ENCODE measurements around the gene STARD4.

The STARD4 gene

GRCh38 chr5:111520908-111521307 lies 8.6 kb upstream of the STARD4 start:
- ATAC-seq: no peak

DNA sequence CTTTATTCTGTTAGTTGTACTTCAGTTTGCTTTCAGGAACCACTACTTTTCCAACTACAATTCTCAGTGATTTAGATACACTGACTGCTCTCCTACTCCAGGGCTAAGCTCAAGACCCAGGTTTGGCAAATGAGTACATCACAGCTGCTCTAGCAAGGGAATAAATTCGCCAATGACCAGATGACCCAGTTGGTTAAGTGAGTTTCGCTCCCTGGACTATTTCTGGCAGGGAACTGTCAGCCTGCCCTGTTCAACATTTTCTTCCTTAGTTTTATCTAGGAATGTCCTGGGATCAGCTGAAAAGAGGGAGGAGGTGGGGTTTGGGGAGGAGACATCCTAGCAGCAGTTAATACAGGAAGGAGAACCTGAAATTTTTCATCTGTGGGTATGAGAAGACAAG lies 6.4 kb upstream of the STARD4 start:
- no peak for ATAC-seq

- no peak for ATAC-seq
Observed at GRCh38 chr5:111517853-111518501, 5.6 kb upstream of the STARD4 start.

- no peak for ATAC-seq
Observed at GRCh38 chr5:111514087-111514486, 1.8 kb upstream of the STARD4 start.

- ATAC-seq: no peak
Observed at GRCh38 chr5:111513131-111513520, 791 bp upstream of the STARD4 start.

- peak; percentile 4 to 7 for ATAC-seq
Observed at GRCh38 chr5:111511831-111512374, 432 bp downstream of the STARD4 start.

DNA sequence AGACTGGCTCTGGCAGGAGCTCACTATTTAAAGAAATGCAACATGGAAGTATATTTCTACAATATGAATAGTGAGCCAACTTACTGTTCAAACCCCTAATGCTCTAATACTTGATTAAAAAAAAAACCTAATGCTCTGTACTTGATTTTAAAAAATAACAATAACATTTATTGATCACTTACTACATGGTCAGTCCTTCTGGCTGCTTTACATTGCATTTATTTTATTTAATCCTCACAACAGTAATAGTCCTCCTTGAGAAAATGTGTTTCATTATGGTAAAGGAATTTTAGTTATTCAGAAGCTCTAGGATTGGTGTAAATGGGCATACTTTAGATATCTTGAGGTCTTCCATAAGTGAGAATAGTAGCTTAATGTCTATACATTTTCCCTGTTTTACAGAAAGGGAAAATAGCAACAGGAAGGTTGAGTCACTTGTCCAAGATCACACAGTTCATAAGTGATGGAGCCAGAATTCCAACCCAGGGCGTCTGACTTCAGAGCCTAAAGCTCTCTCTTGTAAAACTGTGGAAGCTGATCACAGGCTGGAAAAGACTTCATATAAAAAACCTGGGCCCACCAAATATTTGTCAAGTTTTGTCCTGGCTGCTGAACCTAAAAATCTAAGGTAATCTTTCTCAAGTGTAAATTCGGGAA lies 1.0 kb downstream of the STARD4 start:
- no peak for ATAC-seq

DNA sequence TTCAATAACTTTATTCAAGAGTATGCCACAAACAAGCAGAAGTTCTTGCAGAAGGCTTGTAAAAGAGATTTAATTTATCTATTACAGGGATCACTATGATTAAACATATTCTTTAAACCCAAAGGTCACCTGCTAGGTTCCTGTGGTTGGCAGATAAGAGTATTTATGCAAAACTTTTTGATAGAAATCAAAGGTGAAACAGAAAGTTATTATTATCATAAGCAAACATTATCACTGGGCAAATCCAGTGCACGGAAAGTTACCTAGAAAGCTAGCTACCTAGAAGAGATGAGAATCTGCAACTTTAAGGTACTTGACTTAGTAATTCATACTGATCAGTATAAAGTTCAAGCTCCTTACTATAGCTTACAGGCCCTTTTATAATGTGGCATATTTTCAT lies 3.2 kb downstream of the STARD4 start:
- ATAC-seq: peak in 1 of 2 donors; percentile 4

DNA sequence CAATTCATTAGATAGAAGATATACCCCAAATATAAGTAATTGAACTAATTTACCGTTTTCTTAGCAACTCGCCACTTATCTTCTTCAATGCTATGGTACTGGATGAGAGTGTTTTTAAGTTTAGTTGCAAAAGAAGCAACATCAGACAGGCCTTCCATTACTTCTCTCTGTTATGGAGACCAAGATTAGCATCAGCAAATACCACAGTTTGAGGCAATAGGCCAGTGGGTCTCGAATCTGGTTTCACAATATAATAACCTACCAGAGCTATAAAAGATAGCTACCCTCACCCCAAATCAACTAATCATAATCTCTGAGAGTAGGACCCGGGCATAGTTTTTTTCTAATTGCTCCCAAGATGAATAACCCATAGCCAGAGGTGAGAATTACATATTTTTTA lies 5.1 kb downstream of the STARD4 start:
- no peak for ATAC-seq

GRCh38 chr5:111505096-111505495 lies 7.2 kb downstream of the STARD4 start:
- ATAC-seq: no peak

- ATAC-seq: no peak
Observed at GRCh38 chr5:111502956-111503355, 9.4 kb downstream of the STARD4 start.

- no peak for ATAC-seq
Observed at GRCh38 chr5:111498346-111498745, 14.0 kb downstream of the STARD4 start.

DNA sequence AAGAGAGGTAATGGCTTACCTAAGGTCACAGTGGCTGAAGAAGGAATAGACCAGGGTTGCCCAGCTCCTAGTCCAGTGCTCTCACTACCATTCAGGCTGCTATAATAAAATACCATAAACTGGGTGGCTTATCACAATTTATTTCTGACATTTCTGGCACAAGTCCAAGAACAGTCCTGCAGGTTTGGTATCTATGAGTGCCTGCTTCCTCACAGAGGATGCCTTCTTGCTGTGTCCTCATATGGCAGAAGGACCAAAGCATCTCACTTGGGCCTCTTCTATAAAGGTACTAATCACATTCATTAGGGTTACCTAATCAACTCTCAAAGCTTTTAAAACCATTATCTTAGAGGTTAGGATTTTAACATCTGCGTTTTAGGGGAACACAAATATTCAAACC lies 17.2 kb downstream of the STARD4 start:
- ATAC-seq: no peak

- ATAC-seq: no peak
Observed at GRCh38 chr5:111494355-111494999, 17.9 kb downstream of the STARD4 start.

DNA sequence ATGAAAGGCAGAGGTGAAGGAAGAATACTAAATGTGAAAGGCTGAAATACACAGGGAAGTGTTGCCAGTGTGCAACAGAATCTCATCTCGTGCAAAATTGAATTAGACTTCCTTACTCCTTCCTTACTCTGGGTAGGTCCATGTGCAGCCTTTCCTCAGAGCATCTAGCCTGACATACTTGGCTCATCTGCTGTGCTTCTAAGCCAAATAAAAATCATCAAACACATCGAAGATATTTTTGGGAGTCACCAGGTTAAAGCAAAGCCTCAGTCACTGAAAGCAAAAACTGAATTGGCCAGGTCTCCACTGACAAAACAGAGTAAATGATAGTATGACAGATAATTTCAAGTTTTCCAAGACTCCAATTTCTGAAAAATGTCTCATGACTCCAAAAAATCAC lies 19.3 kb downstream of the STARD4 start:
- no peak for ATAC-seq

DNA sequence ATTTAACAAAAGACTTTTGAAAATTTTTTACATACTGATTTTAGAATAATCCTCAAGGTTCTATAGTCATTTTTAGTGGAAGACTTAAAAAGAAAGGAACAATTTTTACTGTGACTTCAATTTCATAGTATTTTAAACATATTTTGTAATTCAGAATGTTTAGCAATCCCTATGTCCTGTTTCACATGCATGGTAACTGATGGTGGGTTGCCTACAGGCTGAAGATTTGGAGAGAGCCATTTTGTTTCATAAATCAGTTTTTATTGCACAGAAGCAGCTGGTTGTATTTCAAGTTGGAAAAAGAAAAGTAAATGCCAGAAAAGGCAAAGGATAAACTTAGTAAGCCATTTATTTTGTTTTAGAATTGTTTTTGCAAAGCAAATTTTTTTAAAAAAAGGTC lies 24.0 kb downstream of the STARD4 start:
- ATAC-seq: no peak

DNA sequence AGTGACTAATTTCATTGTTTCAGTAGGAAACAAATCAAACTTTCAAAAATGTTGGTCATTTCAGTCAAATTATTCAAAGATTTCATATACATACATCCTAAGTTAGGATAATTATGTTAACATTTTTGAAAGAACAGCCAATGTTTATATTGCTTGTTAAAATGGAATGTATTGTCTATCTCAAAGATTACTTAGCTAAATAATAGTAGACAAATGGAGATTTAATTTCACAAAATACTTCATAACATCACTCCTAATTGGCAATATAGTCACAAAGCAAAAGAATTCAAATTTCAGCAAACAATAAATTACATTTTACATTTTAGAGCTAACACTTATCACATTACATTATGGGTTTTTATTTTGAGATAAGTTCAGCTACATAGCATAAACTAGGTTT lies 25.4 kb downstream of the STARD4 start:
- ATAC-seq: no peak

DNA sequence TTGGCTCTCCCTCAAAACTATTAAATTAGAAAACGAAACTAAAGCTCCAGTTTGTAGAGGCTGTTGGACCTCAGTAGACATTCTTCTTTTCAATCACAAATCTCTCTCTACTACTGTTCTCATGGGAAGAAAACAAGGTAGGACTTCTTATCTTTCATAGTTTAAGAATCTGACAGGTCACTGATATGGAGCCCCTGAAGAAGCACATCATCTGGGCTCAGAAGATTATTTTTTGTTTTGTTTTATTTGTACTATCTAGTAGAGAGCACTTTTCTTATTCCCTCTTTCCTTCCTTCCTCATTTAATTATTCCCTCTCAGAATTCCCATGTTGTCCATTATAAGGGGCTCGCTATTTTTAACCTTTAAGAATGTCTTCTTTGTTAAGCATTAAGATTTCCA lies 26.3 kb downstream of the STARD4 start:
- ATAC-seq: no peak

DNA sequence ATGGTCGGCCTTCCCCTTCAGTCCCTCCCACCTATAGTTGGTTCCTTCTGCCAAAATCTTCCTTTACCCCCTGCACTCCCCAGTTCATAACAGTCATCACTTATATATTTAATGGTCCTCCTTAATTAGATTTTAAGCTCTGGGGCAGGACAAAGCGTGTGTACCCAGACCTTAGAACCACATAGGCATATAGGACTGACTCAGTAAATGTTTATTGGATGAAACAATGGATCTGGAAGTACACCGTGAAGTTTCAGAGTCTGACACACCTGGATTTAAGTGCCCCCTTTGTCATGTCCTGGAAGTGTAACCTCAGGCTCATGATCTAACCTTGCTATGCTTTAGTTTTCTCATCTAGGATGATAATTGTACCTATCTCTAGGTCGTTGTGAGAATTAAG lies 32.0 kb downstream of the STARD4 start:
- ATAC-seq: no peak

GRCh38 chr5:111478898-111479297 lies 33.4 kb downstream of the STARD4 start:
- ATAC-seq: no peak

GRCh38 chr5:111478266-111478665 lies 34.1 kb downstream of the STARD4 start:
- no peak for ATAC-seq

GRCh38 chr5:111472579-111472978 lies 39.8 kb downstream of the STARD4 start:
- no peak for ATAC-seq

DNA sequence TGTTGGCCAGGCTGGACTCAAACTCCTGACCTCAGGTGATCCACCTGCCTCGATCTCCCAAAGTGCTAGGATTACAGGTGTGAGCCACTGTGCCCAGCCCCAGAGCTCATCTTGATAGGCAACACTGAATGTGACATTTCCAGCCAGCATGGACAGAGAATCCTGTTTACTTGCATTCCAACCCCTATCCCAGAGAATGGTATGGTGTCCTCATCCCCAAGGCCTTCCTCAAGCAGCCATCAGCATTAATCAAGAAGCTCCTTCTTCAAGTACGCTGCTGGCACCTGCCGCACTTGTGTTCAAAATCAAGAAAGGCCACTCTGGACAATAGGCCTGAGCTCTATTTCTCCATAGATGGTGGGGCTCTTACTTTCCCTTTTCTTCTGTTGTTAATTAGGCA lies 40.2 kb downstream of the STARD4 start:
- no peak for ATAC-seq

GRCh38 chr5:111469903-111470302 lies 42.4 kb downstream of the STARD4 start:
- ATAC-seq: no peak
